ENCODE measurements around the gene CCDC73. TPM values are rescaled to one million over a fixed set of nuclear protein-coding genes. Genes with fewer than 3 reads are reported as not detected.

The CCDC73 gene
- total RNA-seq, 1 experiment from 2014 or later, result 0.04 TPM

DNA sequence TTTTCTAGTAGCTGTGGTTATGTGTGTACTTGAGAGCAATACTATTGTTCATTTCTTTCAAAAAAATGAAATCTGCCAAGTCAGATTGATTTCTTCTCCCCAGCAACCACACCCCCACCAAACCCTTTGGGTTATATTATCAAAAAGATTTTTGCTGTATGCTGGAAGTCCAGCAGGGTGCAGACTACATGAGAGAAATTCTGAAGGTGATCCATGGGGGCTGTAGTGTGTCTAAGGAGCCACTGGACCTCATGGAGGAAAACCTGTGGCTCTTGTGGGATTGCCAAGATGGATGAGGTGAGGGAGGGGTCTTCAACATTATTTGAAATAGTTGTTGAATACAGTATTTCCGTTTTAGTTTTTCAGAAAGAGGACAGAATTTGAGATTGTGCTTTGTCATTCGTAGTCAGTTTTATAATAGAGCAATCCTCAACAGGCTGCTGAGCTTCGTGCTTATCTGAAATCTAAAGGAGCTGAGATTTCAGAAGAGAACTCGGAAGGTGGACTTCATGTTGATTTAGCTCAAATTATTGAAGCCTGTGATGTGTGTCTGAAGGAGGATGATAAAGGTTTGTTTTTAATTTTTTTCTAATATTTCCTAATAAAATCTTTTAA is 207.8 kb downstream of the CCDC73 start:
- H3K27me3 ChIP-seq (ENCODE audit: insufficient read depth, low read length), result no peaks in the 10 kb centered on the region
- H3K56ac ChIP-seq (ENCODE audit: insufficient read length, low read depth, low read length), result no peak overlapping the region
- H2BK15ac ChIP-seq (ENCODE audit: low read depth, low read length), result no peak overlapping the region
- no peak overlapping the region for H2BK20ac ChIP-seq (ENCODE audit: low read depth, low read length, poor library complexity, severe bottlenecking)
- H3K27me3 Mint-ChIP-seq (ENCODE audit: low read depth), result no peaks in the 10 kb centered on the region
- no CpG with 5 or more reads among the region's 4 CpGs for WGBS (ENCODE audit: extremely low coverage, insufficient read length, low lambda C conversion rate)
- H4K20me1 ChIP-seq (ENCODE audit: control insufficient read depth, insufficient read depth, insufficient read length), result no peaks in the 10 kb centered on the region
- peaks cover 31% of the 10 kb centered on the region; the same call in 1 of the 2 replicates for H3K79me2 ChIP-seq (ENCODE audit: insufficient read depth, low read length)
- peaks cover 3% of the 10 kb centered on the region for H3K23me2 ChIP-seq (ENCODE audit: insufficient read length, low read depth, low read length, poor library complexity, severe bottlenecking)
- H3K27ac ChIP-seq (ENCODE audit: insufficient read length, low read depth, low read length), result no peak overlapping the region
- no peak overlapping the region for H3K9ac ChIP-seq (ENCODE audit: extremely low read depth, insufficient read length, low read length)
- H2AK5ac ChIP-seq (ENCODE audit: insufficient read length, low read length), result no peak overlapping the region
- no peak overlapping the region for H3K23ac ChIP-seq (ENCODE audit: insufficient read length, low read depth, low read length)
- H4K8ac ChIP-seq (replicated peaks; ENCODE audit: insufficient read length, low read depth, low read length), result no peak overlapping the region
- H3K14ac ChIP-seq (ENCODE audit: insufficient read depth, low read length), result no peak overlapping the region
- H3K4me3 Mint-ChIP-seq, result 0 out of 5 replicates have a peak overlapping the region, but pooled peaks of 1 of the 2 experiments have one; percentile 0
- H3K9me3 Mint-ChIP-seq, result no peaks in the 10 kb centered on the region
- no peak overlapping the region for H4K5ac ChIP-seq (ENCODE audit: insufficient read length, low read depth, low read length)
- peaks cover 17 to 22% of the 10 kb centered on the region in 2 experiments for H3K4me1 Mint-ChIP-seq
- no peak overlapping the region for H4K91ac ChIP-seq (ENCODE audit: insufficient read length, low read depth, low read length)
- H3K79me1 ChIP-seq (ENCODE audit: insufficient read depth, low read depth, low read length, poor library complexity, severe bottlenecking), result peaks cover 8% of the 10 kb centered on the region
- no peak overlapping the region for H2BK120ac ChIP-seq (ENCODE audit: low read depth, low read length, poor library complexity, severe bottlenecking)
- TF ChIP-seq, protein P1, sequence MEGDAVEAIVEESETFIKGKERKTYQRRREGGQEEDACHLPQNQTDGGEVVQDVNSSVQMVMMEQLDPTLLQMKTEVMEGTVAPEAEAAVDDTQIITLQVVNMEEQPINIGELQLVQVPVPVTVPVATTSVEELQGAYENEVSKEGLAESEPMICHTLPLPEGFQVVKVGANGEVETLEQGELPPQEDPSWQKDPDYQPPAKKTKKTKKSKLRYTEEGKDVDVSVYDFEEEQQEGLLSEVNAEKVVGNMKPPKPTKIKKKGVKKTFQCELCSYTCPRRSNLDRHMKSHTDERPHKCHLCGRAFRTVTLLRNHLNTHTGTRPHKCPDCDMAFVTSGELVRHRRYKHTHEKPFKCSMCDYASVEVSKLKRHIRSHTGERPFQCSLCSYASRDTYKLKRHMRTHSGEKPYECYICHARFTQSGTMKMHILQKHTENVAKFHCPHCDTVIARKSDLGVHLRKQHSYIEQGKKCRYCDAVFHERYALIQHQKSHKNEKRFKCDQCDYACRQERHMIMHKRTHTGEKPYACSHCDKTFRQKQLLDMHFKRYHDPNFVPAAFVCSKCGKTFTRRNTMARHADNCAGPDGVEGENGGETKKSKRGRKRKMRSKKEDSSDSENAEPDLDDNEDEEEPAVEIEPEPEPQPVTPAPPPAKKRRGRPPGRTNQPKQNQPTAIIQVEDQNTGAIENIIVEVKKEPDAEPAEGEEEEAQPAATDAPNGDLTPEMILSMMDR (conservative IDR thresholded peaks at IDR 0.05), result peak; percentile 23; the same call in 1 of the 3 replicates
- H3K36me3 Mint-ChIP-seq (ENCODE audit: insufficient read depth in 1 of 3, low read depth in 3 of 3), result peaks cover 32 to 50% (median 44%) of the 10 kb centered on the region in 3 experiments; a peak in 6 of 7 replicates
- no peak overlapping the region for H3K4ac ChIP-seq (ENCODE audit: low read depth, low read length)
- H2BK12ac ChIP-seq (ENCODE audit: insufficient read length, low read depth, low read length), result no peak overlapping the region
- H3K4me2 ChIP-seq (ENCODE audit: insufficient read depth, insufficient read length, low read length), result no peak overlapping the region
- no peaks in the 10 kb centered on the region for H3K4me1 ChIP-seq (ENCODE audit: insufficient read depth, low read length)
- no peak overlapping the region for H3K18ac ChIP-seq (ENCODE audit: insufficient read length, low read depth, low read length)
- H3T11ph ChIP-seq (ENCODE audit: low read length), result no peak overlapping the region
- H3K27ac Mint-ChIP-seq, result 0 out of 7 replicates have a peak overlapping the region, but pooled peaks of 1 of the 3 experiments have one; percentile 12
- no peak overlapping the region for H2AFZ ChIP-seq (ENCODE audit: low read length)
- H3K9me3 ChIP-seq (ENCODE audit: control insufficient read depth, low read depth, low read length), result no peaks in the 10 kb centered on the region
- DNase-seq, result no peak
- no peak overlapping the region for H2BK5ac ChIP-seq (ENCODE audit: insufficient read length, low read length)
